Endothelial cell of umbilical vein (primary cell): ENCODE measurements around the gene RAI1. TPM values are rescaled to one million over a fixed set of nuclear protein-coding genes. Genes with fewer than 3 reads are reported as not detected.

Experiments
- BruUV-seq: library from RNA; stranded (reverse); fragments of 400-500 nt; replicated peaks from 2 replicates; lab custom pipeline; 2021; lab: Mats Ljungman, UMichigan
- CTCF ChIA-PET: fragments of 300-600, 350-600 bp; sonication (Branson Sonifier 250); formaldehyde crosslinking; loops from one replicate; lab custom pipeline; 2021; ENCODE audit warnings: antibody characterized with exemption, inconsistent platforms; lab: Charles Lee
- POLR2A ChIA-PET: fragments of 300-600, 350-600 bp; sonication (Branson Sonifier 250); formaldehyde crosslinking; loops from one replicate; lab custom pipeline; 2021; ENCODE audit warnings: antibody characterized with exemption, inconsistent platforms; lab: Charles Lee
- DNase-seq: peaks from one replicate; pipeline ENCODE4 v3.0.0-alpha.2; 2011; ENCODE audit warnings: low read depth, low spot score
- FAIRE-seq: peaks from 2 replicates; lab custom pipeline; 2011; peaks lifted over from hg19 to GRCh38; lab: Jason Lieb, UNC
- H2AFZ ChIP-seq: 2 replicates; pipeline ENCODE4 v1.6.0; 2012; ENCODE audit warnings: low read depth, low read length, control low read depth, inconsistent platforms
- H3K27ac ChIP-seq: 2 replicates; pipeline ENCODE4 v1.5.1; 2011; ENCODE audit warnings: low read depth, mild to moderate bottlenecking, control low read depth, low read length, moderate library complexity; ENCODE audit not compliant: insufficient read depth
- H3K27me3 ChIP-seq, 2 experiments: 2 replicates each; pipeline versions ENCODE4 v1.6.0 to v1.6.1; 2011; ENCODE audit warnings: low read length in 2 of 2, mixed read lengths in 1 of 2; ENCODE audit not compliant: control insufficient read depth in 2 of 2, insufficient read depth in 2 of 2
- H3K36me3 ChIP-seq, 2 experiments: 2 replicates in 1 of 2; 3 replicates in 1 of 2; pipeline ENCODE4 v1.5.1; 2011; ENCODE audit warnings: low read length in 2 of 2, mild to moderate bottlenecking in 1 of 2, moderate library complexity in 1 of 2; ENCODE audit not compliant: control insufficient read depth in 2 of 2, insufficient read depth in 2 of 2; ENCODE audit errors: extremely low read depth in 1 of 2
- H3K4me1 ChIP-seq: 3 replicates; pipeline ENCODE4 v1.5.1; 2011; ENCODE audit warnings: mild to moderate bottlenecking, low read length; ENCODE audit not compliant: control insufficient read depth, insufficient read depth; ENCODE audit errors: extremely low read depth
- H3K4me2 ChIP-seq: 2 replicates; pipeline ENCODE4 v1.6.1; 2011; ENCODE audit warnings: low read length, control low read depth, mixed read lengths; ENCODE audit not compliant: insufficient read depth
- H3K4me3 ChIP-seq, 3 experiments: fragments of 200-600 bp in 1 of 3; sonication (generic), shearing (Covaris generic) in 1 of 3; replicated peaks in 1 of 3; 2 replicates each; pipeline ENCODE4 v1.5.1; 2011 to 2016; ENCODE audit warnings: control low read depth in 3 of 3, low read length in 3 of 3, mild to moderate bottlenecking in 2 of 3, inconsistent platforms in 1 of 3, low read depth in 1 of 3, moderate library complexity in 1 of 3; ENCODE audit not compliant: insufficient read depth in 1 of 3
- H3K79me2 ChIP-seq: 2 replicates; pipeline ENCODE4 v1.6.0; 2012; ENCODE audit warnings: low read length, inconsistent platforms; ENCODE audit not compliant: control insufficient read depth, insufficient read depth
- H3K9ac ChIP-seq: replicated peaks from 2 replicates; pipeline ENCODE3; 2011; ENCODE audit warnings: low read length, control low read depth; ENCODE audit not compliant: insufficient read depth; ENCODE audit errors: extremely low read depth
- H3K9me1 ChIP-seq: replicated peaks from 3 replicates; pipeline ENCODE4 v1.6.0; 2011; ENCODE audit warnings: mild to moderate bottlenecking, low read length; ENCODE audit not compliant: control insufficient read depth, insufficient read depth; ENCODE audit errors: extremely low read depth
- H3K9me3 ChIP-seq: replicated peaks from 2 replicates; pipeline ENCODE4 v1.5.1; 2012; ENCODE audit warnings: low read length, inconsistent platforms; ENCODE audit not compliant: control insufficient read depth, insufficient read depth
- H4K20me1 ChIP-seq: replicated peaks from 2 replicates; pipeline ENCODE3; 2011; ENCODE audit warnings: mild to moderate bottlenecking, low read length; ENCODE audit not compliant: control insufficient read depth, insufficient read depth; ENCODE audit errors: extremely low read depth
- EZH2 ChIP-seq: IDR thresholded peaks from 2 replicates; pipeline ENCODE4 v1.6.1; 2012; ENCODE audit warnings: borderline replicate concordance, low read depth, mild to moderate bottlenecking, moderate library complexity, low read length, inconsistent platforms; ENCODE audit not compliant: severe bottlenecking
- FOS ChIP-seq: IDR thresholded peaks from 2 replicates; pipeline ENCODE4 v1.6.1; 2011; ENCODE audit warnings: mild to moderate bottlenecking, low read length, moderate library complexity, borderline replicate concordance; ENCODE audit not compliant: insufficient read depth
- GATA2 ChIP-seq: IDR thresholded peaks from 2 replicates; pipeline ENCODE4 v1.7.0; 2011; ENCODE audit warnings: low read depth, mild to moderate bottlenecking, moderate library complexity, mixed read lengths, low read length; ENCODE audit not compliant: insufficient read length, insufficient read depth
- JUN ChIP-seq: IDR thresholded peaks from 2 replicates; pipeline ENCODE4 v1.6.1; 2011; ENCODE audit warnings: borderline replicate concordance, low read depth; ENCODE audit not compliant: insufficient read length, insufficient read depth
- MAX ChIP-seq: IDR thresholded peaks from 2 replicates; pipeline ENCODE4 v1.6.1; 2011; ENCODE audit not compliant: insufficient read depth, insufficient read length
- MYC ChIP-seq: IDR thresholded peaks from one replicate; pipeline ENCODE4 v1.6.1; 2011; ENCODE audit warnings: mild to moderate bottlenecking, low read depth, low read length
- POLR2A ChIP-seq: IDR thresholded peaks from 2 replicates; pipeline ENCODE4 v1.6.1; 2012; ENCODE audit warnings: low read depth, mild to moderate bottlenecking, control low read depth, low read length
- POLR2AphosphoS5 ChIP-seq: IDR thresholded peaks from 2 replicates; pipeline ENCODE4 v1.6.1; 2012; ENCODE audit warnings: low read depth, mild to moderate bottlenecking, control low read depth, low read length, moderate library complexity; ENCODE audit not compliant: insufficient read depth
- dilution Hi-C: fragments of 300-500 bp; cut with MboI; formaldehyde crosslinking; loops from one replicate; pipeline ENCODE4 v1.15.0; 2019; ENCODE audit warnings: low sequenced_read_pairs; ENCODE audit not compliant: extremely low pct_ligation_motif_present
- intact Hi-C: fragments of 100-400 bp; cut with micrococcal nuclease; formaldehyde crosslinking; loops from one replicate; pipeline ENCODE4 v1.10.0; 2022
- polyA plus RNA-seq, 4 experiments: library from polyadenylated mRNA; depleted of rRNA in 3 of 4; stranded (reverse) in 3 of 4; unstranded in 1 of 4; fragments of >200 nt; gene quantifications; 2 replicates each; pipeline versions ENCODE4 v1.2.1 to v1.2.3, GENCODE V29; 2011 to 2012; ENCODE audit warnings: missing spikeins in 1 of 4
- total RNA-seq: library from RNA; stranded (reverse); gene quantifications from 2 replicates; pipeline ENCODE4 v1.2.3, GENCODE V29; 2021
- TF ChIP-seq, protein P1 (sequence below), 2 donors: IDR thresholded peaks; 1 replicate in 1 of 2; 2 replicates in 1 of 2; pipeline ENCODE4 v1.5.1; 2011; ENCODE audit warnings: low read length in 2 of 2, mild to moderate bottlenecking in 2 of 2, moderate library complexity in 2 of 2, control low read depth in 1 of 2, inconsistent platforms in 1 of 2, low read depth in 1 of 2; ENCODE audit not compliant: insufficient read depth in 1 of 2; ENCODE audit errors: extremely low read depth in 1 of 2

RAI1 gene
- total and polyA plus RNA-seq, 2 donors (not counting 3 experiments of a cell fraction or from before 2014, with no cell fraction given) = 7.8 to 43.3 TPM

DNA sequence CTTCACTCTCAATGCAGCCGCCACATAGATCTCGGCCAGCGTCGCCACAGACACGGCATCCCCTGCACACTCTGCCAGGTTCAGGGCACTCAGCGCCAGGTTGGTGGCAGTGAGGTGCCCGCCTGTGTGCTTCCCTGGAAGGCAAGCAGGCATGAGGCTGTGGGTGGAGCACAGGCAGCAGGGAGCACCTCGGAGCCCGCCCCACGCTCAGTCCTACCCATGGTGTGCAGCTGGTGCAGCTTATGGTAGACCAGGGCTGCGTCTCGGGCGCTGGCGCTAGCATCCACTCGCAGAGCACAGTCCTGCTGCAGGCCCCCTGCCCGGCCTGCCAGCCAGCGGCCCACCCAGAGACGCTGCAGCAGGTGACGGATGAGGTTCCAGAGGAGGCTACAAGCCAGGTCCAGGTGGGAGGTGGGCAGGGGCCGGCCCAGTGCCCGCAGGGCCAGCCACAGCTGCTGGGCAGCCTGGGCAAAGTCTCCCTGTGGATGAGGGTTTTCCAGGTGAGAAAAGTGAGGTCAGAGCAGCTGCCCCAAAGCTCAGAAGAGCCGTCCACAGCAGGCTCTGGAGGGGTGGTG is 135.1 kb downstream of the RAI1 start:
- peaks cover 6% of the 10 kb centered on the region for H3K79me2 ChIP-seq
- DNase-seq (no peak), FAIRE-seq (no peak)
- H3K36me3 ChIP-seq = peaks cover 15 to 30% of the 10 kb centered on the region in 2 experiments
- no TSS peak for BruUV-seq
- TF ChIP-seq EZH2 (no peak), MAX (no peak), POLR2A (no peak), MYC (no peak), GATA2 (no peak), POLR2AphosphoS5 (no peak), JUN (no peak), FOS (no peak)
- TF ChIP-seq, protein P1, sequence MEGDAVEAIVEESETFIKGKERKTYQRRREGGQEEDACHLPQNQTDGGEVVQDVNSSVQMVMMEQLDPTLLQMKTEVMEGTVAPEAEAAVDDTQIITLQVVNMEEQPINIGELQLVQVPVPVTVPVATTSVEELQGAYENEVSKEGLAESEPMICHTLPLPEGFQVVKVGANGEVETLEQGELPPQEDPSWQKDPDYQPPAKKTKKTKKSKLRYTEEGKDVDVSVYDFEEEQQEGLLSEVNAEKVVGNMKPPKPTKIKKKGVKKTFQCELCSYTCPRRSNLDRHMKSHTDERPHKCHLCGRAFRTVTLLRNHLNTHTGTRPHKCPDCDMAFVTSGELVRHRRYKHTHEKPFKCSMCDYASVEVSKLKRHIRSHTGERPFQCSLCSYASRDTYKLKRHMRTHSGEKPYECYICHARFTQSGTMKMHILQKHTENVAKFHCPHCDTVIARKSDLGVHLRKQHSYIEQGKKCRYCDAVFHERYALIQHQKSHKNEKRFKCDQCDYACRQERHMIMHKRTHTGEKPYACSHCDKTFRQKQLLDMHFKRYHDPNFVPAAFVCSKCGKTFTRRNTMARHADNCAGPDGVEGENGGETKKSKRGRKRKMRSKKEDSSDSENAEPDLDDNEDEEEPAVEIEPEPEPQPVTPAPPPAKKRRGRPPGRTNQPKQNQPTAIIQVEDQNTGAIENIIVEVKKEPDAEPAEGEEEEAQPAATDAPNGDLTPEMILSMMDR (IDR thresholded peaks at IDR 0.05; ENCODE audit: extremely low read depth in 1 of 2, insufficient read depth in 1 of 2, low read depth in 1 of 2, low read length in 2 of 2) = no peak
- H3K9me1 ChIP-seq = no peaks in the 10 kb centered on the region
- no peaks in the 10 kb centered on the region for H3K9me3 ChIP-seq
- H3K4me1 ChIP-seq = peaks cover 12% of the 10 kb centered on the region
- H3K27ac ChIP-seq = no peak overlapping the region
- H3K9ac ChIP-seq = no peak overlapping the region
- H3K4me2 ChIP-seq = no peak overlapping the region
- dilution Hi-C loops = no loop called here
- no peaks in the 10 kb centered on the region for H3K27me3 ChIP-seq
- H3K4me3 ChIP-seq = no peak overlapping the region
- no peaks in the 10 kb centered on the region for H4K20me1 ChIP-seq
- intact Hi-C loops = loop anchor here (5.0 kb wide), 1 partner anchor 609 kb away; the partner anchor contains the start of gene PLD6
- POLR2A ChIA-PET = no interaction called here
- no peak overlapping the region for H2AFZ ChIP-seq
- CTCF ChIA-PET = interaction anchor here (8.9 kb wide), 1 partner anchor 46 kb away, joined by 68 read pairs; no protein-coding TSS in a partner anchor
